ENCODE measurements around the gene TBC1D22A. TPM values are rescaled to one million over a fixed set of nuclear protein-coding genes. Genes with fewer than 3 reads are reported as not detected.

The TBC1D22A gene
- total RNA-seq, 6 donors from 2014 or later: 27.1 to 48.2 (median 35.3) TPM

DNA sequence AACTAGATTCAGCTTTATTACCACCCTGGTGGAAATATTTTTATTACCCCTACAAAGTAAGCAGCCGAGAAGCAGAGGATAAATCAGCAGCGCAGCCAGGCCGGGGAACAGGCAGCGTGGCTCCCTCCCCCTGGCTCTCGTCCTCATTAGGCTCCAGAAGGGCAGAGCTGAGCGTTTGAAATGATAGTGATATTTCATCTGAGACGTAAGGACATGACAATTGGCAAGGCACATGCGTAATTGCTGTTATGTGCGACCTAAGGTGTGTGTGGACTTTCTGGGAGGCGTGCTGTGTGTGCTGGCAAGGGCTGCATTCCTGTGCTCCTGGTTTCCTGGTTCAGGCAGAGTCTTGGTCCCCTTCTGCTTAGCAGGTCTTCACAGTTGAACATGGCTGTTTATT, 247.8 kb downstream of the TBC1D22A start:
- WGBS, 2 donors: 92 to 95% methylated on average over 10 of the region's 10 CpGs
- DNase-seq: no peak
- H3K9me3 ChIP-seq: no peaks in the 10 kb centered on the region
- H3K36me3 ChIP-seq: peaks cover 0 to 12% (median 0%) of the 10 kb centered on the region in 4 donors
- ATAC-seq (ENCODE audit: low FRiP score in 2 of 2): no peak
- H3K27ac ChIP-seq: no peak overlapping the region
- peaks cover 0 to 17% (median 7%) of the 10 kb centered on the region in 4 donors for H3K4me1 ChIP-seq
- H3K27me3 ChIP-seq: no peaks in the 10 kb centered on the region
- no peak for TF ChIP-seq POLR2AphosphoS5 (IDR thresholded peaks at IDR 0.05)
- TF ChIP-seq, protein P1, sequence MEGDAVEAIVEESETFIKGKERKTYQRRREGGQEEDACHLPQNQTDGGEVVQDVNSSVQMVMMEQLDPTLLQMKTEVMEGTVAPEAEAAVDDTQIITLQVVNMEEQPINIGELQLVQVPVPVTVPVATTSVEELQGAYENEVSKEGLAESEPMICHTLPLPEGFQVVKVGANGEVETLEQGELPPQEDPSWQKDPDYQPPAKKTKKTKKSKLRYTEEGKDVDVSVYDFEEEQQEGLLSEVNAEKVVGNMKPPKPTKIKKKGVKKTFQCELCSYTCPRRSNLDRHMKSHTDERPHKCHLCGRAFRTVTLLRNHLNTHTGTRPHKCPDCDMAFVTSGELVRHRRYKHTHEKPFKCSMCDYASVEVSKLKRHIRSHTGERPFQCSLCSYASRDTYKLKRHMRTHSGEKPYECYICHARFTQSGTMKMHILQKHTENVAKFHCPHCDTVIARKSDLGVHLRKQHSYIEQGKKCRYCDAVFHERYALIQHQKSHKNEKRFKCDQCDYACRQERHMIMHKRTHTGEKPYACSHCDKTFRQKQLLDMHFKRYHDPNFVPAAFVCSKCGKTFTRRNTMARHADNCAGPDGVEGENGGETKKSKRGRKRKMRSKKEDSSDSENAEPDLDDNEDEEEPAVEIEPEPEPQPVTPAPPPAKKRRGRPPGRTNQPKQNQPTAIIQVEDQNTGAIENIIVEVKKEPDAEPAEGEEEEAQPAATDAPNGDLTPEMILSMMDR (IDR thresholded peaks at IDR 0.05): no peak
- TF ChIP-seq POLR2A (IDR thresholded peaks at IDR 0.05): no peak
- no peak for TF ChIP-seq EP300 (IDR thresholded peaks at IDR 0.05)
- H3K4me3 ChIP-seq: no peak overlapping the region

DNA sequence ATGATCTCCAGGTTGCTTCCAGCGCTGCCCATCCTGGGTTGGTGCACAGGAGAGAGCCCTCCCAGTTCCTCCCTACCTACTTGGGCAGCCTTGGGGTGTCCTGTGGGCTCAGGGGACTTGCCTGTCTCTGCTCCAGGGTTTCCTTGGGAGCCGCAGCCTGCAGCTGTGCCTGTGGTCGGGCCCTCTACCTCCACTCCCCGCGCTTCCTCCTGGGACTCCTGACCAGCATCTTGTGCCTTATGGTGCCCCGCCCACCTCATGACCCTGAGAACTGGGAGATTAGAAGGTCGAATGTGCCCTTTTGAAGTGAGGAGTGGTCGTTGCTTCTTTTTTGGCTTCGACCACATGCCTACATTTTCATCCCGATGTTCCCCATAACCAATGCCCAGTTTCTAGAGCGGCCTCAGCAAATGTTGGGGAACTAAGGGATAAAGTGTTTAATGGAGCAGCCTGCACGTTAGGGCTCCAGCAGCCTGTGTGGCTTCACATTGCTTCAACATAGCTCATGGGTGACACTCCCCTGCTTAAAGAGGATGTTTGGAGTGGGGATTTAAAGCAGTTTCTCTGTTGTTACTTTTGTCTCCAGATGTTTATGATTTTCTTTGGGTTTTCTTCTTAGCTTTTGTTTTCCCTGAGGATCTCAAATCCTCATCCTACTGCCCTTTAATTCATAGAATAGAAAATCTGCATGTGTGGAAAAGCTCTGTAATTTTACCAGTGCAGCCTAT, 248.8 kb downstream of the TBC1D22A start:
- ATAC-seq (ENCODE audit: low FRiP score in 2 of 2) (no peak), DNase-seq (no peak)
- H3K27ac ChIP-seq: no peak overlapping the region
- H3K27me3 ChIP-seq: no peaks in the 10 kb centered on the region
- TF ChIP-seq, protein P1 (IDR thresholded peaks at IDR 0.05): no peak
- TF ChIP-seq EP300 (IDR thresholded peaks at IDR 0.05) (no peak), POLR2A (IDR thresholded peaks at IDR 0.05) (no peak), POLR2AphosphoS5 (IDR thresholded peaks at IDR 0.05) (no peak)
- H3K4me3 ChIP-seq: no peak overlapping the region
- peaks cover 0 to 17% (median 7%) of the 10 kb centered on the region in 4 donors for H3K4me1 ChIP-seq
- peaks cover 0 to 12% (median 1%) of the 10 kb centered on the region in 4 donors for H3K36me3 ChIP-seq
- no peaks in the 10 kb centered on the region for H3K9me3 ChIP-seq
- 87 to 90% methylated on average over 12 of the region's 12 CpGs for WGBS, 2 donors

DNA sequence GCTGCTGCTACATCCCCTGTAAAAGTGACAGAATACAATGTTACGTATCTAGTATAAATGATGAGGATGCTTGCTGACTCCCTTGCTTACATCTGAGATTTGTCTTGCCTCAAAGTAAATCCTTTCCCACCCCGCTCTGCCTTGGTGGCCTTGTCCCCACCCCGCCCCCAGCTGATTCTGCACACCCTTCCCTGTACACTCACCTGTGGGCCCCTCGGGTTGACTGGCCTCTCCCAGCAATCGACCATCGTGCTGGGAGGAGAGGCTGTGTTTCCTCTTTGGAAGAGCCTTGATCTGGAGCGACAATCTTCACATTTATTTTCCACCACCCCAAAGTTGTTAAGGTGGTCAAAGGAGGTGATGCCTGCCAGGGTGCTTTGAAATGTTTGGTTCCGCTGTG, 249.4 kb downstream of the TBC1D22A start:
- Histone ChIP-seq H3K36me3 (peaks cover 0 to 12% (median 3%) of the 10 kb centered on the region in 4 donors), H3K27me3 (no peaks in the 10 kb centered on the region), H3K4me1 (peaks cover 0 to 17% (median 7%) of the 10 kb centered on the region in 4 donors), H3K9me3 (no peaks in the 10 kb centered on the region), H3K4me3 (no peak overlapping the region), H3K27ac (no peak overlapping the region)
- TF ChIP-seq, protein P1 (IDR thresholded peaks at IDR 0.05): no peak
- WGBS, 2 donors: 90 to 93% methylated on average over 8 of the region's 8 CpGs
- ATAC-seq (ENCODE audit: low FRiP score in 2 of 2) (no peak), DNase-seq (no peak)

DNA sequence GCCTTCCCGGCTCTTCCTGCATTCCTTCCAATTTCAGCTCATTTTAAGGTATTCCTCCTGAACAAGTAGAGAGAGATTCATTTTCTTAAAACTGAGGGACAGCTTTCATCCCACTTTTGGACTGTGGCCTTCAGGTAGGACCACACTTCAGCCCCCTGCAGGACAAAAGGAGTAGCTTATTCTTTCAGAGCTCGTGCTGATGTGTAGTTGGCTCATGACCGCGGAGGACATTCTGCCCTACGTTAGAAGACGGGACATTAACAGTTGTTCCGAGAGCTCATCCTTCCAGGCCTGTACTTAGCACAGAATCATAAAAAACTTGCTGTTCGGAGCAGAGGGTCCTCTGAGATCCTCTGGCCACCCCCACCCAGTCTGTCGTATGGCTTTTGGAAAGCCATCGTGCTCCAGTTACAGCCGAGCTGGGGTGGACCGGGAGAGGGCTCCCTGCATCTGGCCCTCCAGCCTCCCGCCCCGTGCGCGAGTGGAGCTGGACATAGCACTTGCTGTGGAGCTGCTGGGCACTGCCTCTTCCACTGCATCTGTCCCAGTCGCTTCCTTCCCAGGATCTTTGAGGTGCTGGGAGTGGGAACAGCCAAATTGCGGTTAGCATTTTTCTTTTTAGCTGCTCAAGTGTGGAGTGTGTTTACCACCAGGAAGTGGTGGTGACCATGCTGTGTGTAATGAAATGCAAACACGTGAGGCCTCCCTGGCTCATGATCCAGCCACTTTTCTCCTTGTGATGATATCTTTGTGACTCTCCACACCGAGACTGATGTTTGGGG, 250.3 kb downstream of the TBC1D22A start:
- ATAC-seq (ENCODE audit: low FRiP score in 2 of 2): peak in 1 of 2 donors; percentile 28
- peaks cover 0 to 8% (median 3%) of the 10 kb centered on the region in 4 donors for H3K36me3 ChIP-seq
- 83 to 84% methylated on average over 19 to 20 of the region's 20 CpGs for WGBS, 2 donors
- H3K27ac ChIP-seq: peak overlapping the region in 1 of 4 donors; percentile 63
- no peaks in the 10 kb centered on the region for H3K27me3 ChIP-seq
- H3K4me3 ChIP-seq: no peak overlapping the region
- DNase-seq: peak in 1 of 2 donors; percentile 50
- TF ChIP-seq POLR2A (IDR thresholded peaks at IDR 0.05) (no peak), EP300 (IDR thresholded peaks at IDR 0.05) (peak in 1 of 4 donors; percentile 57)
- TF ChIP-seq, protein P1 (IDR thresholded peaks at IDR 0.05): no peak
- peaks cover 0 to 17% (median 7%) of the 10 kb centered on the region in 4 donors for H3K4me1 ChIP-seq
- no peaks in the 10 kb centered on the region for H3K9me3 ChIP-seq

Data from upper lobe of left lung (tissue), 6 donors.